Measurements from ENCODE around the gene RGS12. TPM values are rescaled to one million over a fixed set of nuclear protein-coding genes. Genes with fewer than 3 reads are reported as not detected.

RGS12 gene
- total and polyA plus RNA-seq, 2 of the 13 experiments (the other 11 are each of a cell fraction or from before 2014, with no cell fraction given): 21.0 to 27.7 TPM

DNA sequence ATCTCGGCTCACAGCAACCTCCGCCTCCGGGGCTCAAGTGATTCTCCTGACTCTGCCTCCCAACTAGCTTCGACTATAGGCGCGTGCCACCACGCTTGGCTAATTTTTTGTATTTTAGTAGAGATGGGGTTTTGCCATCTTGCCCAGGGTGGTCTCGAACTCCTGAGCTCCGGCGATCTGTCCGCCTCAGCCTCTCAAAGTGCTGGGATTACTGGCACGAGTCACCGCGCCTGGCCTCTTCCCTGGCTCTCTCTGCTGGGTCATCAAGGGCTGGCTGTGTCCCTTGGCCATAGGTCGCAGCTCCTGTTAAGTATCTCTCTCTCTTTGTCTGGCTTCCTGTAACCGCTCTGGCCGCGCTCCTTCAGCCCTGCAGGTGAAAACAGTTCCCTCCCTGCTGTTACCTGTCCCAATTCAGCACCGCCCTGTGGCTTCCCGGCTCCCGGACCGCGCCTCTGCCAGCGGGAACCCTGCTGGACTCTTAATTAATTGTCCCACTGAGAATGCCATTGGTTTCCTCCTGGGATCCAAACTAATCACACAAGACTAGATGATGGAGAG lies 1.3 kb upstream of the RGS12 start:
- Histone ChIP-seq H3K79me2 (ENCODE audit: insufficient read depth, low read length) (peaks cover 31% of the 10 kb centered on the region), H3K27ac (ENCODE audit: extremely low read length, insufficient read depth, low read length) (peak overlapping the region; percentile 83), H3K27me3 (ENCODE audit: control insufficient read depth in 1 of 2, insufficient read depth in 2 of 2, low read length in 2 of 2) (no peaks in the 10 kb centered on the region), H3K4me1 (ENCODE audit: insufficient read depth, low read length) (peaks cover 65% of the 10 kb centered on the region), H3K36me3 (replicated peaks in 1 of 2; ENCODE audit: control insufficient read depth in 1 of 2, insufficient read depth in 2 of 2, low read length in 2 of 2) (no peaks in the 10 kb centered on the region), H3K4me2 (ENCODE audit: low read depth, low read length) (peak overlapping the region; percentile 99), H3K9me3 (ENCODE audit: low read length) (no peaks in the 10 kb centered on the region), H4K20me1 (ENCODE audit: insufficient read depth, low read length) (no peaks in the 10 kb centered on the region), H3K9ac (ENCODE audit: insufficient read depth, low read depth, low read length) (peak overlapping the region; percentile 78), H3K4me3 (replicated peaks in 1 of 3; ENCODE audit: insufficient read depth in 1 of 3, low read depth in 2 of 3, low read length in 3 of 3) (peak overlapping the region; percentile 79 to 88 (median 88)), H2AFZ (ENCODE audit: low read length) (no peak overlapping the region)
- intact Hi-C loops (cut with micrococcal nuclease; ENCODE audit: unreplicated experiment): loop anchor here (5.0 kb wide), 1 partner anchor 151 kb away; the partner anchor contains the start of gene HGFAC
- TSS peak; percentile 64 for BruUV-seq (replicated peaks)
- FAIRE-seq (no peak), DNase-seq (ENCODE audit: low spot score) (peak; percentile 18), ATAC-seq (peak; percentile 6)
- in situ Hi-C loops (cut with HindIII; ENCODE audit: extremely low pct_ligation_motif_present, low pct_unique_long_range_greater_than_20kb): no loop called here
- POLR2A ChIA-PET: interaction anchor here (0.5 to 1.4 kb wide), 2 partner anchors 36 to 117 kb away, joined by 3 read pairs; no protein-coding TSS in a partner anchor
- CTCF ChIA-PET (ENCODE audit: low intra/inter-chr PET ratio, low total read pairs): no interaction called here
- 34% methylated on average over 16 of the region's 24 CpGs for WGBS (ENCODE audit: low lambda C conversion rate)
- TF ChIP-seq ZNF839 (CRISPR knock-in tag; IDR thresholded peaks at IDR 0.05; ENCODE audit: borderline replicate concordance) (0 out of 2 replicates have a peak, but pooled peaks have one; percentile 23), ZNF354B (CRISPR knock-in tag; IDR thresholded peaks at IDR 0.05) (0 out of 2 replicates have a peak, but pooled peaks have one; percentile 44), ZNF317 (CRISPR knock-in tag; IDR thresholded peaks at IDR 0.05) (0 out of 2 replicates have a peak, but pooled peaks have one; percentile 19), TEAD3 (CRISPR knock-in tag; optimal IDR thresholded peaks at IDR 0.05; ENCODE audit: borderline replicate concordance) (peak; percentile 17), ZNF292 (CRISPR knock-in tag; IDR thresholded peaks at IDR 0.05; ENCODE audit: borderline replicate concordance, low read depth) (no peak; the same call in 1 of the 2 replicates), RXRB (CRISPR knock-in tag; IDR thresholded peaks at IDR 0.05; ENCODE audit: borderline replicate concordance) (0 out of 2 replicates have a peak, but pooled peaks have one; percentile 17), ZEB1 (IDR thresholded peaks at IDR 0.05; ENCODE audit: insufficient replicate concordance, low read depth) (peak; percentile 39), ARID2 (CRISPR knock-in tag; IDR thresholded peaks at IDR 0.05; ENCODE audit: borderline replicate concordance) (0 out of 2 replicates have a peak, but pooled peaks have one; percentile 69), ZBTB49 (CRISPR knock-in tag; IDR thresholded peaks at IDR 0.05; ENCODE audit: borderline replicate concordance) (0 out of 2 replicates have a peak, but pooled peaks have one; percentile 8), ZBTB34 (CRISPR knock-in tag; IDR thresholded peaks at IDR 0.05) (0 out of 2 replicates have a peak, but pooled peaks have one; percentile 37), NCOR1 (IDR thresholded peaks at IDR 0.05; ENCODE audit: borderline replicate concordance, low read length) (0 out of 2 replicates have a peak, but pooled peaks have one; percentile 16), MATR3 (CRISPR knock-in tag; IDR thresholded peaks at IDR 0.05) (no peak), ZNF432 (CRISPR knock-in tag; IDR thresholded peaks at IDR 0.05; ENCODE audit: borderline replicate concordance) (no peak), SNAPC2 (CRISPR knock-in tag; IDR thresholded peaks at IDR 0.05) (0 out of 2 replicates have a peak, but pooled peaks have one; percentile 27), SIN3A (IDR thresholded peaks at IDR 0.05; ENCODE audit: borderline replicate concordance, low read depth, low read length) (no peak), NRL (CRISPR knock-in tag; IDR thresholded peaks at IDR 0.05; ENCODE audit: borderline replicate concordance) (peak; percentile 38; the same call in 1 of the 2 replicates), TARDBP (CRISPR knock-in tag; IDR thresholded peaks at IDR 0.05) (0 out of 2 replicates have a peak, but pooled peaks have one; percentile 24)
- TF ChIP-seq, protein P1, sequence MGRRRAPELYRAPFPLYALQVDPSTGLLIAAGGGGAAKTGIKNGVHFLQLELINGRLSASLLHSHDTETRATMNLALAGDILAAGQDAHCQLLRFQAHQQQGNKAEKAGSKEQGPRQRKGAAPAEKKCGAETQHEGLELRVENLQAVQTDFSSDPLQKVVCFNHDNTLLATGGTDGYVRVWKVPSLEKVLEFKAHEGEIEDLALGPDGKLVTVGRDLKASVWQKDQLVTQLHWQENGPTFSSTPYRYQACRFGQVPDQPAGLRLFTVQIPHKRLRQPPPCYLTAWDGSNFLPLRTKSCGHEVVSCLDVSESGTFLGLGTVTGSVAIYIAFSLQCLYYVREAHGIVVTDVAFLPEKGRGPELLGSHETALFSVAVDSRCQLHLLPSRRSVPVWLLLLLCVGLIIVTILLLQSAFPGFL (CRISPR knock-in tag; IDR thresholded peaks at IDR 0.05): no peak

Data from HepG2 (cell line).